Ishikawa (cell line): ENCODE measurements around the gene SHISA5.

ENCODE experiments used
- CEBPB ChIP-seq: IDR thresholded peaks from 2 replicates; pipeline ENCODE4 v1.6.1; 2012
- RAD21 ChIP-seq: IDR thresholded peaks from 2 replicates; pipeline ENCODE4 v1.6.1; 2012; ENCODE audit warnings: low read depth

- TF ChIP-seq CEBPB = no peak
- no peak for TF ChIP-seq RAD21
Measured at GRCh38 chr3:48473617-48473952, 30.4 kb downstream of the SHISA5 start.
